HUES48 (cell line): ENCODE measurements around the gene C17orf113.
"Not testable (repeated sequence)": the region's sequence is repeated elsewhere in the genome, so short reads cannot be mapped to it uniquely, and the experiment has no call there.

Experiments
- H3K27ac ChIP-seq: one replicate; pipeline ENCODE4 v1.7.0; 2013; ENCODE audit warnings: low read depth, low read length, inconsistent platforms
- H3K27me3 ChIP-seq: 2 replicates; pipeline ENCODE4 v1.6.1; 2013; ENCODE audit warnings: mild to moderate bottlenecking, low read length; ENCODE audit not compliant: control insufficient read depth, insufficient read depth
- H3K36me3 ChIP-seq: 2 replicates; pipeline ENCODE4 v1.6.1; 2013; ENCODE audit warnings: low read length; ENCODE audit not compliant: control insufficient read depth, insufficient read depth
- H3K4me1 ChIP-seq: 2 replicates; pipeline ENCODE4 v1.6.1; 2013; ENCODE audit warnings: mild to moderate bottlenecking, low read length; ENCODE audit not compliant: control insufficient read depth, insufficient read depth
- H3K4me3 ChIP-seq: 2 replicates; pipeline ENCODE4 v1.5.1; 2013; ENCODE audit warnings: mild to moderate bottlenecking, low read depth, low read length
- H3K9ac ChIP-seq: 2 replicates; pipeline ENCODE4 v1.6.1; 2013; ENCODE audit warnings: mild to moderate bottlenecking, low read depth, low read length, moderate library complexity
- H3K9me3 ChIP-seq: 2 replicates; pipeline ENCODE4 v1.6.1; 2013; ENCODE audit warnings: low read length; ENCODE audit not compliant: control insufficient read depth, insufficient read depth

Gene C17orf113

DNA sequence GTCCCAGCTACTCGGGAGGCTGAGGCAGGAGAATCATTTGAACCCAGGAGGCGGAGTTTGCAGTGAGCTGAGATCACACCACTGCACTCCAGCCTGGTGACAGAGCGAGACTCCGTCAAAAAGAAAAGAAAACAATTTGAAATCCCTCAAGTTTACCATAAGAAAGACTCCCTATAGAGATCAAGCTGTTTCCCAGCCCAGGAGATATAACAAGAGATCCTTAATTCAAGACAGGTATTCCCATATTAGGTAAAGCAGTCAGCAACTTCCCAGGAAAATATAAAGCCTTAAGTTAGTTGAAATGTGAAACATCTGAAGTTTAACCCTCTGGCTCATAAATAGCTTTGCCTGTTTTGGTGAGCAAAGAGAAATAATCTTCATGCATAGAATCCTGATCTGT lies 38.0 kb downstream of the C17orf113 start:
- H3K27me3 ChIP-seq, H3K9me3 ChIP-seq: not testable (repeated sequence)
- Histone ChIP-seq H3K4me3 (peak overlapping the region; percentile 47), H3K4me1 (peaks cover 38% of the 10 kb centered on the region), H3K36me3 (peaks cover 11% of the 10 kb centered on the region), H3K9ac (peak overlapping the region; percentile 71), H3K27ac (peak overlapping the region; percentile 97)

DNA sequence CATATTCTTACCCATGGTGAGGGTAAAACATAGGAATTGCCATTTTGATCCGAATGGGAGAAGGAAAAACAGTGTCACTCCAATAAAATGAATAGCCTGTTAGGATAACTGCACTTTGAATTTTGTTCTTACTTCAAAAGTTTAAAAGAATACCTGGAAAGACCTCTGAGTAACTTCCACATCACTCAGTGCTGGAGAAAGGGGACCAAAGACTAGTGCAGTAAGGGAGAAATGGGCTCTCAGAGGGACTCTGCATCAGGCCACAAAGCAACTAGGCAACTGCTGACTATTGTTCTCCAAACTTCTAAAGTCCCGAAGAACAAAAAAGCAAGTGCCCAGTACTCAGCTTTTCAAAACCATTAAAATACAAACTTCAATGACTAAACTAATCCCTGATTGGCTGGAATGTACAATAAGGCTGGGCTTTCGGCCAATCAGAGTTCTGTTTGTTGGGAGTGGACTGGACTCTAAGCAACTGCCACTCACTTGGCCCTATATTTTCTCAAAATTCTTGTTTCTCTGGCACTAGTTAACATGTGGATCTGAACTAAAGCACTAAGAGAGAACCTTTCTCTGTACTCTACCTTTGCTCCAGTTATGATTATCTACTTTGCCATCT lies 39.4 kb downstream of the C17orf113 start:
- H3K27ac ChIP-seq: peak overlapping the region; percentile 97
- H3K4me3 ChIP-seq: no peak overlapping the region
- H3K27me3 ChIP-seq: no peaks in the 10 kb centered on the region
- H3K9ac ChIP-seq: no peak overlapping the region
- H3K4me1 ChIP-seq: peaks cover 35% of the 10 kb centered on the region
- no peaks in the 10 kb centered on the region for H3K9me3 ChIP-seq
- peaks cover 15% of the 10 kb centered on the region for H3K36me3 ChIP-seq

- peaks cover 31% of the 10 kb centered on the region for H3K4me1 ChIP-seq
- H3K4me3 ChIP-seq, H3K9ac ChIP-seq, H3K27ac ChIP-seq, H3K9me3 ChIP-seq, H3K27me3 ChIP-seq: not testable (repeated sequence)
- H3K36me3 ChIP-seq: peaks cover 13% of the 10 kb centered on the region
Observed at GRCh38 chr17:42010266-42010680, 40.1 kb downstream of the C17orf113 start.

GRCh38 chr17:42009170-42009569 lies 41.2 kb downstream of the C17orf113 start:
- Histone ChIP-seq H3K4me3 (no peak overlapping the region), H3K9me3 (no peaks in the 10 kb centered on the region), H3K36me3 (peaks cover 14% of the 10 kb centered on the region), H3K27ac (no peak overlapping the region), H3K9ac (no peak overlapping the region), H3K27me3 (no peaks in the 10 kb centered on the region), H3K4me1 (peaks cover 31% of the 10 kb centered on the region)

DNA sequence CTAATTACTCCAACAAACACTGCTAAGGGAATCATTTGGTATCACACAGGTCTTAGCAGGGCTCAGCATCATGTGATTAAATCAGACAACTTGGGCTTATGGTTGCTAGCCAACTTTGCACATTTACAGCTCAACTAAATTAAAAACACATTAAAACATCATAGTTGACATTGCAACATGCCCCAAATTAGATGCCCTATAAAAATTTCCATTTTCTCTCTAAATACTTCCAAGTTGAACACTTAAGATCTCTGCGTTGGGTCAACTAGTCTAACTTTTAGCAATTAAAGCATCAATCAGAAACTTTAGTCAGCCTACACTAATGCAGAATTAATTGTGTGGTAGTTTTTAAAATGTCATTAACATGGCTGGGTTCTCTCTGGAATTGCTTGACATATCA lies 45.2 kb downstream of the C17orf113 start:
- Histone ChIP-seq H3K4me3 (no peak overlapping the region), H3K27ac (no peak overlapping the region), H3K4me1 (no peaks in the 10 kb centered on the region), H3K27me3 (no peaks in the 10 kb centered on the region), H3K9ac (no peak overlapping the region), H3K9me3 (no peaks in the 10 kb centered on the region), H3K36me3 (peaks cover 51% of the 10 kb centered on the region)

GRCh38 chr17:42002792-42003301 lies 47.6 kb downstream of the C17orf113 start:
- H3K4me3 ChIP-seq: no peak overlapping the region
- H3K4me1 ChIP-seq: no peaks in the 10 kb centered on the region
- no peaks in the 10 kb centered on the region for H3K27me3 ChIP-seq
- peak overlapping the region; percentile 37 for H3K27ac ChIP-seq
- H3K9me3 ChIP-seq: no peaks in the 10 kb centered on the region
- no peak overlapping the region for H3K9ac ChIP-seq
- peaks cover 62% of the 10 kb centered on the region for H3K36me3 ChIP-seq

GRCh38 chr17:42002175-42002791 lies 48.1 kb downstream of the C17orf113 start:
- H3K36me3 ChIP-seq: peaks cover 67% of the 10 kb centered on the region
- H3K9ac ChIP-seq: no peak overlapping the region
- no peak overlapping the region for H3K4me3 ChIP-seq
- no peaks in the 10 kb centered on the region for H3K27me3 ChIP-seq
- H3K4me1 ChIP-seq: no peaks in the 10 kb centered on the region
- no peaks in the 10 kb centered on the region for H3K9me3 ChIP-seq
- no peak overlapping the region for H3K27ac ChIP-seq

DNA sequence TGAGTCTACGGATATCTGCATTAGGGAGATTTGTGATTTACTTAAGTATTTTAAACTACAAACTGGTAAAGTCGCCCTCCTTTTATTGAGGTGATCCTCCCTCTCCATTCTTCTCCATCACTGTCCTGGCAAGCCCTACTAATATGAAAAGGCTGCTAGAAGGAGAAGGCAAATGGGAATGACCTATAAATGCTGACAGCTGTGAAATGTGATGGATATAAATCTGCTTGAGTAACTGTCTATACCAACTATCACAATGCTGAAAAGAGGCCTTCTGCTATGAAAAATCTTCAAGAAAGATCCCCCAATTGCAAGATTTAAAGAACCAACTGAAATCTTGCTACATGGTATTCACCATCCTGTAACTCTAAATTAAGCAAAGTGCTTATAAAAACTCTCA lies 48.7 kb downstream of the C17orf113 start:
- H3K27ac ChIP-seq: no peak overlapping the region
- H3K9ac ChIP-seq: no peak overlapping the region
- peaks cover 69% of the 10 kb centered on the region for H3K36me3 ChIP-seq
- no peaks in the 10 kb centered on the region for H3K27me3 ChIP-seq
- H3K4me3 ChIP-seq: no peak overlapping the region
- no peaks in the 10 kb centered on the region for H3K9me3 ChIP-seq
- no peaks in the 10 kb centered on the region for H3K4me1 ChIP-seq

DNA sequence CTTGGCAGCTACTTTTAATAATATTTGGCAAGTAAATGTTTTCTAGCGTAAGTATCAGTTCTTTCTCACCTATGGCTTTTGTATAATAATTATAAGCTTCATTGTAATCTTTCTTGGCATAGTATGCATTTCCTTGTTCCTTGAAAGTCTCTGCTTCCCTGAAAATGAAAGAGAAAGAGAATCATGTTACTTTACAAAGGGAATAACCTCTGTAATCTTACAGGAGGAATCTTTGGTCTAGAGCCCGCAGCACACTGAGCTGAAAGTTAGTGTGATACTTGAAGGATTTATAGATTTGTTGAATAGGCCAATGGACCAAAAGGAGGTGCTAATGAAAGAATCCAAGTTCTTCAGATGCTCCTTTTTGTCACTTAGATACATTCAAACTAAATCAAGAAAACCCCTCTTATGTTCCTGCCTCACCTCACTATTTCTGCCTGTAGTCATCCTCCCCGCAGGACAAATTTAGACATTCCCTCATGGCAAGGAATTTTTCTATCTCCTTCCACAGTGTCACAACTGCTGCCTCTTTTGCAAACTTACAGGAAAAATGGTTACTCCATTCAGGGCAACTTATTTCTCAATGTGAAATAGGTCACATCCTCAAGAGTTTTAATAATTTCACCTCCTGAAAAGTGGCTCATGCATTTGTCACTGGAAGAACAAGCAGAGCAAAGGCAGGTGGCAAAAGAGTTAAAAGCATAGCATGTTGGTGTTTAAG lies 49.8 kb downstream of the C17orf113 start:
- Histone ChIP-seq H3K36me3 (peaks cover 80% of the 10 kb centered on the region), H3K4me1 (no peaks in the 10 kb centered on the region)

DNA sequence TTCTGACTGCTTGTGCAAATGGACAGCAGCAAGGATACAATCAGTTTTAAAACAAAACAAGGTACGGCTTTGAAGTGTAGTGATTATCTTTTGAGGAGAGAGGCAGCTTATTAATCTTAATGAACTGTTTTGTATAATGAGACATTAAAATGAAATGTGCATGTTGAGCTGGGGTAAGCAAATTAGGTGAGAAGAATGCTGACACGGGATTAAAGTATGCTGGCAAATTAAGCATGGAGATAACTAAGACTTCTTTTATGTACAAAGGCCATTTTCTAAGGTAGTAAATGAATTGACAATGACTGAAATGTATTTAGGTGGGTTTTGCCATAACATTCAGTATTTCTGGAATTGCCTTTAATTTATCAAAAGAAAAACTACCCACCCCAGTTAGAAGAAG lies 51.9 kb downstream of the C17orf113 start:
- Histone ChIP-seq H3K4me3 (no peak overlapping the region), H3K9me3 (no peaks in the 10 kb centered on the region), H3K4me1 (no peaks in the 10 kb centered on the region), H3K36me3 (peaks cover 89% of the 10 kb centered on the region), H3K9ac (no peak overlapping the region), H3K27ac (no peak overlapping the region), H3K27me3 (no peaks in the 10 kb centered on the region)

More for the DNA sequence above, 49.8 kb downstream of the C17orf113 start:
- Histone ChIP-seq H3K4me3 (no peak overlapping the region), H3K9ac (no peak overlapping the region), H3K27me3 (no peaks in the 10 kb centered on the region), H3K9me3 (no peaks in the 10 kb centered on the region), H3K27ac (no peak overlapping the region)

- H3K9me3 ChIP-seq: no peaks in the 10 kb centered on the region
- H3K36me3 ChIP-seq: peaks cover 88% of the 10 kb centered on the region
- H3K27me3 ChIP-seq: no peaks in the 10 kb centered on the region
- no peak overlapping the region for H3K4me3 ChIP-seq
- no peak overlapping the region for H3K9ac ChIP-seq
- no peaks in the 10 kb centered on the region for H3K4me1 ChIP-seq
- no peak overlapping the region for H3K27ac ChIP-seq
Observed at GRCh38 chr17:41996855-41997164, 53.6 kb downstream of the C17orf113 start.
